MM.1S (cell line): Measurements from ENCODE around the gene APOB.

Experiments used
- CTCF ChIP-seq: fragments of 300-600 bp; sonication (generic); IDR thresholded peaks from 2 replicates; pipeline ENCODE4 v1.5.1; 2016; ENCODE audit warnings: antibody characterized with exemption, low read length, mixed read lengths
- EZH2phosphoT487 ChIP-seq: fragments of 300-600 bp; sonication (generic); IDR thresholded peaks from 2 replicates; pipeline ENCODE4 v1.6.1; 2018; ENCODE audit warnings: antibody characterized with exemption, low read length

GRCh38 chr2:21019000-21019677 is 24.7 kb downstream of the APOB start:
- TF ChIP-seq CTCF (no peak), EZH2phosphoT487 (no peak)
